OCI-LY3 (cell line): ENCODE data around the gene GNG2.

ENCODE experiments used
- EZH2phosphoT487 ChIP-seq: fragments of 200-600 bp; shearing (Covaris generic); IDR thresholded peaks from 2 replicates; pipeline ENCODE4 v1.6.1; 2018; ENCODE audit warnings: antibody characterized with exemption, mixed run types, low read depth
- TF ChIP-seq, protein P1 (sequence below): fragments of 200-600, 300-600 bp; sonication (generic); IDR thresholded peaks from 2 replicates; pipeline ENCODE4 v1.5.1; 2014; ENCODE audit warnings: antibody characterized with exemption, low read length, low read depth

- no peak for TF ChIP-seq EZH2phosphoT487
- TF ChIP-seq, protein P1, sequence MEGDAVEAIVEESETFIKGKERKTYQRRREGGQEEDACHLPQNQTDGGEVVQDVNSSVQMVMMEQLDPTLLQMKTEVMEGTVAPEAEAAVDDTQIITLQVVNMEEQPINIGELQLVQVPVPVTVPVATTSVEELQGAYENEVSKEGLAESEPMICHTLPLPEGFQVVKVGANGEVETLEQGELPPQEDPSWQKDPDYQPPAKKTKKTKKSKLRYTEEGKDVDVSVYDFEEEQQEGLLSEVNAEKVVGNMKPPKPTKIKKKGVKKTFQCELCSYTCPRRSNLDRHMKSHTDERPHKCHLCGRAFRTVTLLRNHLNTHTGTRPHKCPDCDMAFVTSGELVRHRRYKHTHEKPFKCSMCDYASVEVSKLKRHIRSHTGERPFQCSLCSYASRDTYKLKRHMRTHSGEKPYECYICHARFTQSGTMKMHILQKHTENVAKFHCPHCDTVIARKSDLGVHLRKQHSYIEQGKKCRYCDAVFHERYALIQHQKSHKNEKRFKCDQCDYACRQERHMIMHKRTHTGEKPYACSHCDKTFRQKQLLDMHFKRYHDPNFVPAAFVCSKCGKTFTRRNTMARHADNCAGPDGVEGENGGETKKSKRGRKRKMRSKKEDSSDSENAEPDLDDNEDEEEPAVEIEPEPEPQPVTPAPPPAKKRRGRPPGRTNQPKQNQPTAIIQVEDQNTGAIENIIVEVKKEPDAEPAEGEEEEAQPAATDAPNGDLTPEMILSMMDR, result no peak
These were observed 13.0 kb upstream of the GNG2 start for GRCh38 chr14:51847489-51847796.
